ENCODE measurements around the gene PON3. TPM values are rescaled to one million over a fixed set of nuclear protein-coding genes. Genes with fewer than 3 reads are reported as not detected.
A peak's percentile ranks its signal among the peaks of the same experiment; 100 is the strongest.

The PON3 gene
- total RNA-seq, 1 experiment from 2014 or later = 1.2 TPM

- CTCF ChIA-PET = no interaction called here
- BruUV-seq (replicated peaks) = TSS peak; percentile 76
- TF ChIP-seq POLR2AphosphoS5 (IDR thresholded peaks at IDR 0.05; ENCODE audit: low read depth, low read length) = no peak
- no peak for ATAC-seq
- POLR2A ChIA-PET = no interaction called here
- Histone ChIP-seq H3K27me3 (ENCODE audit: control insufficient read depth, insufficient read depth, low read length) (no peaks in the 10 kb centered on the region), H3K4me1 (ENCODE audit: control insufficient read depth, insufficient read depth, low read length) (peaks cover 5% of the 10 kb centered on the region; the same call in 1 of the 2 replicates), H3K4me3 (ENCODE audit: low read depth in 2 of 2, low read length in 2 of 2) (peak overlapping the region; percentile 66 to 77), H3K27ac (ENCODE audit: low read length) (peak overlapping the region; percentile 97), H3K36me3 (ENCODE audit: control insufficient read depth, insufficient read depth, low read length) (no peaks in the 10 kb centered on the region; the same call in 1 of the 2 replicates), H3K9me3 (ENCODE audit: control insufficient read depth, insufficient read depth, low read depth, low read length) (no peaks in the 10 kb centered on the region)
- in situ Hi-C loops (cut with HindIII; ENCODE audit: low pct_unique_long_range_greater_than_20kb, low sequenced_read_pairs) = no loop called here
- no peak for DNase-seq (ENCODE audit: low read depth, low spot score)
- intact Hi-C loops (cut with micrococcal nuclease; ENCODE audit: unreplicated experiment) = no loop called here
These were observed 37.9 kb upstream of the PON3 start for GRCh38 chr7:95433952-95434556.

DNA sequence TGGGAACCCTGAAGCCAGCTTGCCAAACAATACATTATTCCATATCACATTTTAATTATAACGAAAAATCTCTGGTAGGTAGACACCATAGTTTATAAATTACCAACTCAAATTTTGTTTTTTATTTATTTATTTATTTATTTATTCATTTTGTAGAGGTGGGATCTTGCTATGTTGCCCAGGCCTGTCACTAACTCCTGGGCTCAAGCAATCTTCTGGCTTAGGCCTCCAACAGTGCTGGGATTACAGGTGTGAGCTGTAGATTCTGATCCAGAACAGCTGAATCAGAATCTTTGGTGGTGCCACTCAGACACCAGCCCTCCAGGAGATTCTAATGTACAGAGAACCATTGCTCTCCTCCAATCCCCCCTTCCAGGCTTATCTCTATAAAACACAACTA lies 37.0 kb upstream of the PON3 start:
- TF ChIP-seq, protein P1, sequence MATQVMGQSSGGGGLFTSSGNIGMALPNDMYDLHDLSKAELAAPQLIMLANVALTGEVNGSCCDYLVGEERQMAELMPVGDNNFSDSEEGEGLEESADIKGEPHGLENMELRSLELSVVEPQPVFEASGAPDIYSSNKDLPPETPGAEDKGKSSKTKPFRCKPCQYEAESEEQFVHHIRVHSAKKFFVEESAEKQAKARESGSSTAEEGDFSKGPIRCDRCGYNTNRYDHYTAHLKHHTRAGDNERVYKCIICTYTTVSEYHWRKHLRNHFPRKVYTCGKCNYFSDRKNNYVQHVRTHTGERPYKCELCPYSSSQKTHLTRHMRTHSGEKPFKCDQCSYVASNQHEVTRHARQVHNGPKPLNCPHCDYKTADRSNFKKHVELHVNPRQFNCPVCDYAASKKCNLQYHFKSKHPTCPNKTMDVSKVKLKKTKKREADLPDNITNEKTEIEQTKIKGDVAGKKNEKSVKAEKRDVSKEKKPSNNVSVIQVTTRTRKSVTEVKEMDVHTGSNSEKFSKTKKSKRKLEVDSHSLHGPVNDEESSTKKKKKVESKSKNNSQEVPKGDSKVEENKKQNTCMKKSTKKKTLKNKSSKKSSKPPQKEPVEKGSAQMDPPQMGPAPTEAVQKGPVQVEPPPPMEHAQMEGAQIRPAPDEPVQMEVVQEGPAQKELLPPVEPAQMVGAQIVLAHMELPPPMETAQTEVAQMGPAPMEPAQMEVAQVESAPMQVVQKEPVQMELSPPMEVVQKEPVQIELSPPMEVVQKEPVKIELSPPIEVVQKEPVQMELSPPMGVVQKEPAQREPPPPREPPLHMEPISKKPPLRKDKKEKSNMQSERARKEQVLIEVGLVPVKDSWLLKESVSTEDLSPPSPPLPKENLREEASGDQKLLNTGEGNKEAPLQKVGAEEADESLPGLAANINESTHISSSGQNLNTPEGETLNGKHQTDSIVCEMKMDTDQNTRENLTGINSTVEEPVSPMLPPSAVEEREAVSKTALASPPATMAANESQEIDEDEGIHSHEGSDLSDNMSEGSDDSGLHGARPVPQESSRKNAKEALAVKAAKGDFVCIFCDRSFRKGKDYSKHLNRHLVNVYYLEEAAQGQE (IDR thresholded peaks at IDR 0.05; ENCODE audit: insufficient read depth in 1 of 2, low read depth in 2 of 2, low read length in 1 of 2) = no peak
- TF ChIP-seq POLR2AphosphoS5 (IDR thresholded peaks at IDR 0.05; ENCODE audit: low read depth, low read length) (no peak), TCF7L2 (IDR thresholded peaks at IDR 0.05; ENCODE audit: low read depth, low read length) (no peak)
- no peak overlapping the region for H3K27ac ChIP-seq (ENCODE audit: low read length)
- no peaks in the 10 kb centered on the region for H3K27me3 ChIP-seq (ENCODE audit: control insufficient read depth, insufficient read depth, low read length)
- BruUV-seq (replicated peaks) = no TSS peak
- intact Hi-C loops (cut with micrococcal nuclease; ENCODE audit: unreplicated experiment) (no loop called here), in situ Hi-C loops (cut with HindIII; ENCODE audit: low pct_unique_long_range_greater_than_20kb, low sequenced_read_pairs) (no loop called here)
- H3K4me1 ChIP-seq (ENCODE audit: control insufficient read depth, insufficient read depth, low read length) = peaks cover 5% of the 10 kb centered on the region; the same call in 1 of the 2 replicates
- H3K4me3 ChIP-seq (ENCODE audit: low read depth in 2 of 2, low read length in 2 of 2) = no peak overlapping the region
- DNase-seq (ENCODE audit: low read depth, low spot score) (no peak), ATAC-seq (no peak)
- H3K36me3 ChIP-seq (ENCODE audit: control insufficient read depth, insufficient read depth, low read length) = no peaks in the 10 kb centered on the region; the same call in 1 of the 2 replicates
- H3K9me3 ChIP-seq (ENCODE audit: control insufficient read depth, insufficient read depth, low read depth, low read length) = no peaks in the 10 kb centered on the region
- CTCF ChIA-PET = no interaction called here
- POLR2A ChIA-PET = no interaction called here

GRCh38 chr7:95432606-95433005 lies 36.4 kb upstream of the PON3 start:
- Histone ChIP-seq H3K27me3 (ENCODE audit: control insufficient read depth, insufficient read depth, low read length) (no peaks in the 10 kb centered on the region), H3K4me3 (ENCODE audit: low read depth in 2 of 2, low read length in 2 of 2) (no peak overlapping the region), H3K4me1 (ENCODE audit: control insufficient read depth, insufficient read depth, low read length) (peaks cover 5% of the 10 kb centered on the region; the same call in 1 of the 2 replicates), H3K36me3 (ENCODE audit: control insufficient read depth, insufficient read depth, low read length) (no peaks in the 10 kb centered on the region; the same call in 1 of the 2 replicates), H3K27ac (ENCODE audit: low read length) (no peak overlapping the region), H3K9me3 (ENCODE audit: control insufficient read depth, insufficient read depth, low read depth, low read length) (no peaks in the 10 kb centered on the region)
- no TSS peak for BruUV-seq (replicated peaks)
- intact Hi-C loops (cut with micrococcal nuclease; ENCODE audit: unreplicated experiment) = no loop called here
- DNase-seq (ENCODE audit: low read depth, low spot score) (no peak), ATAC-seq (no peak)
- TF ChIP-seq POLR2AphosphoS5 (IDR thresholded peaks at IDR 0.05; ENCODE audit: low read depth, low read length) (no peak), TCF7L2 (IDR thresholded peaks at IDR 0.05; ENCODE audit: low read depth, low read length) (no peak), SIN3A (IDR thresholded peaks at IDR 0.05; ENCODE audit: borderline replicate concordance, insufficient read depth, low read depth, low read length) (no peak)
- TF ChIP-seq, protein P2, sequence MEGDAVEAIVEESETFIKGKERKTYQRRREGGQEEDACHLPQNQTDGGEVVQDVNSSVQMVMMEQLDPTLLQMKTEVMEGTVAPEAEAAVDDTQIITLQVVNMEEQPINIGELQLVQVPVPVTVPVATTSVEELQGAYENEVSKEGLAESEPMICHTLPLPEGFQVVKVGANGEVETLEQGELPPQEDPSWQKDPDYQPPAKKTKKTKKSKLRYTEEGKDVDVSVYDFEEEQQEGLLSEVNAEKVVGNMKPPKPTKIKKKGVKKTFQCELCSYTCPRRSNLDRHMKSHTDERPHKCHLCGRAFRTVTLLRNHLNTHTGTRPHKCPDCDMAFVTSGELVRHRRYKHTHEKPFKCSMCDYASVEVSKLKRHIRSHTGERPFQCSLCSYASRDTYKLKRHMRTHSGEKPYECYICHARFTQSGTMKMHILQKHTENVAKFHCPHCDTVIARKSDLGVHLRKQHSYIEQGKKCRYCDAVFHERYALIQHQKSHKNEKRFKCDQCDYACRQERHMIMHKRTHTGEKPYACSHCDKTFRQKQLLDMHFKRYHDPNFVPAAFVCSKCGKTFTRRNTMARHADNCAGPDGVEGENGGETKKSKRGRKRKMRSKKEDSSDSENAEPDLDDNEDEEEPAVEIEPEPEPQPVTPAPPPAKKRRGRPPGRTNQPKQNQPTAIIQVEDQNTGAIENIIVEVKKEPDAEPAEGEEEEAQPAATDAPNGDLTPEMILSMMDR (IDR thresholded peaks at IDR 0.05) = no peak
- TF ChIP-seq, protein P1 (IDR thresholded peaks at IDR 0.05; ENCODE audit: insufficient read depth in 1 of 2, low read depth in 2 of 2, low read length in 1 of 2) = no peak
- ChIA-PET POLR2A (interaction anchor here (0.6 kb wide), 1 partner anchor 29 kb away, joined by 5 read pairs; no protein-coding TSS in a partner anchor), CTCF (no interaction called here)
- in situ Hi-C loops (cut with HindIII; ENCODE audit: low pct_unique_long_range_greater_than_20kb, low sequenced_read_pairs) = no loop called here

All from Panc1 (cell line).